Measurements from ENCODE around the gene GALNT10. TPM values are rescaled to one million over a fixed set of nuclear protein-coding genes. Genes with fewer than 3 reads are reported as not detected.

GALNT10 gene
- total and polyA plus RNA-seq, 2 of the 4 experiments (the other 2 are of a cell fraction) = 46.2 to 67.0 TPM

GRCh38 chr5:154271466-154271865 is 80.9 kb downstream of the GALNT10 start:
- H3K9me1 ChIP-seq (ENCODE audit: insufficient read depth, low read length) = peaks cover 26% of the 10 kb centered on the region
- dilution Hi-C loops (cut with HindIII; ENCODE audit: low sequenced_read_pairs, unreplicated experiment) = no loop called here
- no peak overlapping the region for H3K4ac ChIP-seq (ENCODE audit: low read depth, low read length)
- no peak overlapping the region for H3K27ac ChIP-seq (ENCODE audit: insufficient read depth, low read length)
- TF ChIP-seq CEBPB (IDR thresholded peaks at IDR 0.05; ENCODE audit: low read depth, low read length) (no peak), SMC3 (IDR thresholded peaks at IDR 0.05; ENCODE audit: low read depth, low read length) (no peak), NFE2L2 (IDR thresholded peaks at IDR 0.05; ENCODE audit: low read depth, low read length) (no peak), RFX5 (IDR thresholded peaks at IDR 0.05; ENCODE audit: low read depth, low read length) (no peak), BHLHE40 (IDR thresholded peaks at IDR 0.05; ENCODE audit: low read depth, low read length) (no peak), CHD1 (IDR thresholded peaks at IDR 0.05; ENCODE audit: low read depth, low read length) (no peak), MXI1 (IDR thresholded peaks at IDR 0.05; ENCODE audit: borderline replicate concordance, low read depth, low read length) (no peak), FOS (IDR thresholded peaks at IDR 0.05; ENCODE audit: low read depth, low read length) (no peak), RCOR1 (IDR thresholded peaks at IDR 0.05; ENCODE audit: insufficient replicate concordance, low read length) (no peak), RAD21 (IDR thresholded peaks at IDR 0.05; ENCODE audit: low read length) (no peak), MAZ (IDR thresholded peaks at IDR 0.05; ENCODE audit: borderline replicate concordance, low read depth, low read length) (no peak), POLR2A (IDR thresholded peaks at IDR 0.05; ENCODE audit: low read depth, low read length) (no peak), MAFK (IDR thresholded peaks at IDR 0.05; ENCODE audit: low read depth, low read length) (no peak)
- TF ChIP-seq, protein P1, sequence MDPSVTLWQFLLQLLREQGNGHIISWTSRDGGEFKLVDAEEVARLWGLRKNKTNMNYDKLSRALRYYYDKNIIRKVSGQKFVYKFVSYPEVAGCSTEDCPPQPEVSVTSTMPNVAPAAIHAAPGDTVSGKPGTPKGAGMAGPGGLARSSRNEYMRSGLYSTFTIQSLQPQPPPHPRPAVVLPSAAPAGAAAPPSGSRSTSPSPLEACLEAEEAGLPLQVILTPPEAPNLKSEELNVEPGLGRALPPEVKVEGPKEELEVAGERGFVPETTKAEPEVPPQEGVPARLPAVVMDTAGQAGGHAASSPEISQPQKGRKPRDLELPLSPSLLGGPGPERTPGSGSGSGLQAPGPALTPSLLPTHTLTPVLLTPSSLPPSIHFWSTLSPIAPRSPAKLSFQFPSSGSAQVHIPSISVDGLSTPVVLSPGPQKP (IDR thresholded peaks at IDR 0.05; ENCODE audit: borderline replicate concordance, low read depth, low read length) = no peak
- TF ChIP-seq, protein P2, sequence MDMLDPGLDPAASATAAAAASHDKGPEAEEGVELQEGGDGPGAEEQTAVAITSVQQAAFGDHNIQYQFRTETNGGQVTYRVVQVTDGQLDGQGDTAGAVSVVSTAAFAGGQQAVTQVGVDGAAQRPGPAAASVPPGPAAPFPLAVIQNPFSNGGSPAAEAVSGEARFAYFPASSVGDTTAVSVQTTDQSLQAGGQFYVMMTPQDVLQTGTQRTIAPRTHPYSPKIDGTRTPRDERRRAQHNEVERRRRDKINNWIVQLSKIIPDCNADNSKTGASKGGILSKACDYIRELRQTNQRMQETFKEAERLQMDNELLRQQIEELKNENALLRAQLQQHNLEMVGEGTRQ (IDR thresholded peaks at IDR 0.05; ENCODE audit: low read depth, low read length) = no peak
- TF ChIP-seq, protein P3, sequence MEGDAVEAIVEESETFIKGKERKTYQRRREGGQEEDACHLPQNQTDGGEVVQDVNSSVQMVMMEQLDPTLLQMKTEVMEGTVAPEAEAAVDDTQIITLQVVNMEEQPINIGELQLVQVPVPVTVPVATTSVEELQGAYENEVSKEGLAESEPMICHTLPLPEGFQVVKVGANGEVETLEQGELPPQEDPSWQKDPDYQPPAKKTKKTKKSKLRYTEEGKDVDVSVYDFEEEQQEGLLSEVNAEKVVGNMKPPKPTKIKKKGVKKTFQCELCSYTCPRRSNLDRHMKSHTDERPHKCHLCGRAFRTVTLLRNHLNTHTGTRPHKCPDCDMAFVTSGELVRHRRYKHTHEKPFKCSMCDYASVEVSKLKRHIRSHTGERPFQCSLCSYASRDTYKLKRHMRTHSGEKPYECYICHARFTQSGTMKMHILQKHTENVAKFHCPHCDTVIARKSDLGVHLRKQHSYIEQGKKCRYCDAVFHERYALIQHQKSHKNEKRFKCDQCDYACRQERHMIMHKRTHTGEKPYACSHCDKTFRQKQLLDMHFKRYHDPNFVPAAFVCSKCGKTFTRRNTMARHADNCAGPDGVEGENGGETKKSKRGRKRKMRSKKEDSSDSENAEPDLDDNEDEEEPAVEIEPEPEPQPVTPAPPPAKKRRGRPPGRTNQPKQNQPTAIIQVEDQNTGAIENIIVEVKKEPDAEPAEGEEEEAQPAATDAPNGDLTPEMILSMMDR (conservative IDR thresholded peaks at IDR 0.05; ENCODE audit: low read depth, low read length) = no peak
- no peaks in the 10 kb centered on the region for H3K27me3 ChIP-seq (ENCODE audit: control insufficient read depth, insufficient read depth, low read length)
- in situ Hi-C loops (cut with MboI; ENCODE audit: low sequenced_read_pairs) = no loop called here
- no peak overlapping the region for H4K5ac ChIP-seq (ENCODE audit: low read depth, low read length)
- H3K18ac ChIP-seq (ENCODE audit: low read depth, low read length) = no peak overlapping the region
- no peak overlapping the region for H2BK5ac ChIP-seq (ENCODE audit: low read depth, low read length, poor library complexity, severe bottlenecking)
- no peak overlapping the region for H3K4me2 ChIP-seq (ENCODE audit: low read depth, low read length)
- no peak overlapping the region for H3K4me3 ChIP-seq (ENCODE audit: insufficient read depth, low read depth, low read length)
- H3K36me3 ChIP-seq (ENCODE audit: control insufficient read depth, insufficient read depth, low read length) = no peaks in the 10 kb centered on the region; the same call in 1 of the 2 replicates
- peaks cover 6% of the 10 kb centered on the region; the same call in 1 of the 2 replicates for H4K20me1 ChIP-seq (ENCODE audit: insufficient read depth, low read length)
- no peak overlapping the region for H3K9ac ChIP-seq (ENCODE audit: low read depth, low read length)
- intact Hi-C loops (cut with micrococcal nuclease) = loop anchor here (5.0 kb wide), 1 partner anchor 471 kb away; no protein-coding TSS in a partner anchor
- peaks cover 22% of the 10 kb centered on the region for H3K4me1 ChIP-seq (ENCODE audit: control insufficient read depth, insufficient read depth, low read length)
- ChIA-PET POLR2A (ENCODE audit: unreplicated experiment) (no interaction called here), CTCF (no interaction called here)
- H2BK120ac ChIP-seq (ENCODE audit: low read depth, low read length) = no peak overlapping the region
- no peak overlapping the region for H2AK5ac ChIP-seq (ENCODE audit: low read depth, low read length)
- WGBS, 2 experiments (ENCODE audit: extremely low coverage in 2 of 2, insufficient read length in 1 of 2) = no CpG with 5 or more reads among the region's 1 CpG
- H4K8ac ChIP-seq (ENCODE audit: low read depth in 2 of 2, low read length in 2 of 2) = no peak overlapping the region
- H4K91ac ChIP-seq (ENCODE audit: insufficient read depth, low read depth, low read length) = no peak overlapping the region
- no peak overlapping the region for H2BK15ac ChIP-seq (ENCODE audit: low read depth, low read length)
- ATAC-seq (ENCODE audit: low read depth) (no peak), DNase-seq (no peak)
- no peak overlapping the region for H3K56ac ChIP-seq (ENCODE audit: extremely low read depth, insufficient read depth, low read length)
- no peaks in the 10 kb centered on the region for H3K9me3 ChIP-seq (ENCODE audit: control insufficient read depth, insufficient read depth, low read length)
- BruUV-seq (replicated peaks) = no TSS peak
- no peak overlapping the region for H2AFZ ChIP-seq (replicated peaks; ENCODE audit: low read length, poor library complexity)
- no peak overlapping the region for H2BK20ac ChIP-seq (ENCODE audit: low read depth, low read length)
- no peak overlapping the region for H3K23ac ChIP-seq (ENCODE audit: low read depth, low read length)
- peaks cover 9 to 70% of the 10 kb centered on the region in 2 experiments; a peak in 3 of 4 replicates for H3K79me1 ChIP-seq (ENCODE audit: low read depth in 1 of 2, low read length in 2 of 2)
- no peak overlapping the region for H2AK9ac ChIP-seq (replicated peaks; ENCODE audit: low read depth, low read length, poor library complexity)
- H3K14ac ChIP-seq (replicated peaks; ENCODE audit: low read depth, low read length) = no peak overlapping the region

Measured in IMR-90 (cell line).